HG03469 (cell line): ENCODE results near the gene HPCA.

ENCODE experiments used
- ATAC-seq: cut with Tn5 transposase; IDR thresholded peaks from one replicate; pipeline ENCODE4 v1.9.1; 2021; ENCODE audit warnings: mild to moderate bottlenecking, moderate library complexity, moderate number of reproducible peaks; ENCODE audit not compliant: unreplicated experiment

The HPCA gene

DNA sequence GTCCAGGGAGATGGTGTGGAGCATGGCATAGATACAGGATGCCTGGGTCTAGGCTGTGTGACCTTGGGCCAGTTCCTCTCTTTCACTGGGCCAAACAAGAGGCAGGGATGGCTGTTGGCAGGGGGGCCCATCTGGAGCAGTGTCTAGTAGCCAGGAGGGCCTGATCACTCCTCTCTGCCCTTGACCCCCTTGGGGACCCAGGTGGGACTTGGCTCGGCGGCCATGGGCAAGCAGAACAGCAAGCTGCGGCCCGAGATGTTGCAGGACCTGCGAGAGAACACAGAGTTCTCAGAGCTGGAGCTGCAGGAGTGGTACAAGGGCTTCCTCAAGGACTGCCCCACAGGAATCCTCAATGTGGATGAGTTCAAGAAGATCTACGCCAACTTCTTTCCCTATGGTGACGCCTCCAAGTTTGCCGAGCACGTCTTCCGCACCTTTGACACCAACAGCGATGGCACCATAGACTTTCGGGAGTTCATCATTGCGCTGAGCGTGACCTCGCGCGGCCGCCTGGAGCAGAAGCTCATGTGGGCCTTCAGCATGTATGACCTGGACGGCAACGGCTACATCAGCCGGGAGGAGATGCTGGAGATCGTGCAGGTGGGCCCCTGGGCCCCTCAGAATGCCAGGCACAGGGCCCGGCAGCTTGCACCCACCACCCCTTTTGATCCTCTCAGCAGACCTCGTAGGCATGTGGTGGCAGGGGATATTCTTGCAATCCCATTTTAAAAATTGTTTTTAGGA lies 2.6 kb downstream of the HPCA start:
- ATAC-seq, result no peak

DNA sequence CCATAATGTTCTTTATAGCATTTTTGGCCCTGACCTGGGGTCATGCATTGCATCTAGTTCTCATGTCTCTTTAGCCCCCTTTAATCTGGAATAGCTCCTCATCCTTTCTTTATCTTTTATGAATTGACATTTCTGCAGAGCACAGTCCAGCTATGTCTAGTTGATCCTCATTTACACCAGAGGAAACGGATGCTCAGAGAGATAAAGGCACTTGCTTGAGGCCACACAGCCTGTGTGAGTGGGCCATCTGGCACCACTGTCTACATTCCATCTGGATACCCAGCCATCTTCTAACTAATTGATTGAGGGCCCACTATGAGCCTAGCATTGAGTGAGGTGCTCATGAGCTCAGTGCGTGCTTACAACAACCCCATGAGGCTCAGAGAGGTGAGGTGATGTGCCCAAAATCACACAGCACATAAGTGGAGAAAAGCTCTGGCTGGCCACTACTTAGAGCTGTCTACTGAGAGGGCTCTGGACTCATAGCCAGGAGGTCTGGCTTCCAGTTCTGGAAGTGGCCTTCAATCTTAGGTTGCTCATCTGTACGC lies 3.5 kb downstream of the HPCA start:
- ATAC-seq, result no peak

DNA sequence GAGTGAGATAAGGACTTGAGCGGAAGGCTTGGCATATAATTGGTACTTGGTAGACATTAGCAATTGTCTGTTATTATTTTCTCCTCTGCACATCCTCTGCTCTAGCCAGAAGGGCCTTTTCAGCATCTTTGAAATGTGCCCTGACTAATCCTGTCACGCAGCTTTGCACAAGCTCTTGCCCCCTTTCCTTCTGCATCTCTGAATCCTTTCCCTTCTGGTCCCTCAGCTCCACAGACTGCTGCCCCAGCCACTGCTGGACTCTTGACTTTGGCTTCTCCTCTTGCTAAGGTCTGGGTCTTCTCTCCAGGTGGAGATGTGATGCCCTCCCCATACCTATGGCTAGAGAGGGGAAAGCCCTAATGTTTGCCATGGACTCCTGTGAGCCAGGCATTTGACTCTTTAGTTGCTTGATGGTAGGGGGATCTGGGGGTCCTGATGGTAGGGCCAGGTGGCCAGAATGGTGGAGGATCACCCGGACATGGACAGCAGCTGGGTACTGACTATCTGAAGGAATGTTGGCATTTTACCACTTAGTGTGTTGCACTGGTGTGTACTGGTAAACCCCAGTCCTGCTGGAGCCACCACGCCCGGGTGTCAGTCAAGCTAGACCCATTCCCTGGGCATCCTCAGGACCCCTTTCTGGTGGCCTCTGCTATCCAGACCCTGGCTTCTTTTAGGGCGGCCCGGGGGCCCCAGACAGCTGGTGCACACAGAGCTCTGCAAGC lies 4.4 kb downstream of the HPCA start:
- no peak for ATAC-seq

DNA sequence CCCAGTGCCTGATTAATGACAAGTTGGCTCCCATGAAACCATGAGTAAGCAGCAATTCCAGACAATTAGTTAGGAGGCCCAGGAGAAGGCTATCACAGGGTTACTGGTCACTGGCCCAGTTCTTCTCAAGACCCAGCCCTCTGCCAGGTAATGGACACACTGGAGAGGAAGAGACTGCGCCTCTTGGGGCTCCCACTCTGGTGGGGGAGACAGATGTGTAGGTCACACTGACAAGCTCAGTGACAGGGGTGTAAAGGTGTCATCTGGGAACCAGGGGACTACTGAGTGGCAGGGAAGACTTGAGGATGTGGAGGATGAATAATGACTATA lies 4.9 kb downstream of the HPCA start:
- ATAC-seq, result no peak

DNA sequence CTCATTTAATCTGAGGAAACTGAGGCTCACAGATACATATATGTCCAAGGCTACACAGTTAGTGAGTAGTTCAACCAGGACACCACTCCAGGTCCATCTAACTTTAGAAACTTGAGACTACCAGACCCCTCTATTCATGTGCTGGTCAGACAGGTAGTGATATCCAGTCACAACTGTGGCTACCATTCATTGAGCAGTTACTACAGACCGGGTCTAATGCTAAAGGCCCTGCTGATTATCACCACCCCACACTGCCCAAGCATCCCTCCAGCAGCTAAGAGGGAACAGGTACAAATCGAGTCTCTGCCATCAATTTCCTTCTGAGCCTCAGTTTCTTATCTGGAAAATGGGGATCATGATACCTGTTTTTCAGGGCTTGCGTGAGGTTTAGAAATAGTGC lies 5.3 kb downstream of the HPCA start:
- ATAC-seq, result no peak

DNA sequence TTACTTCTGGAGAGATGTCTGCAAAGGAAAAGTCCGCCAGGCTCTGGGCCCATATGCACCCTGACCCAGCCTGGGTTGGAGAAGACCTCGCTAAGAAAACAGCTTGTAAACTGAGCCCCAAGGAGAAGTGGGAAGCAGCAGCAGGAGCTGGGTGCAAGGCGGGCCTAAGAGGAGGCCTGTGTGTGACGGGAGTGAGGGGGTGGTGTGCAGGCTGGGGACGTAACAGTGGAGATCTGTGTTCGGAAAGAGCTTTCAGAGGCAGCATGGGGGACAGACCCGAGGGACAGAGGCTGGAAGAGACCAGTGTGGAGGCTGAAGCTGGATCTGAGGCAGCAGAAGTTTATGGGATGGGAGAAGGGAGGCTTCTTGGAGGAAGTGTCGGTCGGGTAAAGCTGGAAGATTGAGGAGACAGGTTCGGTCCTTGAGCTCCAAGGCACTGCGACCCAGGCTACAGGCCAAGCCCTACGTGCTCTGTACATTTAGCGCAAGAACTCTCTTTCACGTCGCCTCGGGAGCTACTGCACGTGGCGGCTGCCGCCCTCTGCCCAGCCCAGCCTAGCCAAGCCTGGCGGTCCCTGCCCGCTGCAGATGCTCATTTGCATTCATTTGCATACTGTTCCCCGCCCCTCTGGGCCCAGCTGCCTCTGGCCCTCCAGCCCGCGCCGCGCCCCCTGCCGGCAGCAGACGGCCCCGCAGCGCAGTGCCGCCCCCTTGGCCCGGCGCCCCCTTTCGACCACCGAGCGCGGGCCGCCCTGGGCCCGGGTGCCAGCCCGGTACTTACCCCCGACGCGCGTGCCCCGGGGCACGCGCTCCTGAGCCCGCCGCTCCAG lies 6.3 kb downstream of the HPCA start:
- no peak for ATAC-seq

DNA sequence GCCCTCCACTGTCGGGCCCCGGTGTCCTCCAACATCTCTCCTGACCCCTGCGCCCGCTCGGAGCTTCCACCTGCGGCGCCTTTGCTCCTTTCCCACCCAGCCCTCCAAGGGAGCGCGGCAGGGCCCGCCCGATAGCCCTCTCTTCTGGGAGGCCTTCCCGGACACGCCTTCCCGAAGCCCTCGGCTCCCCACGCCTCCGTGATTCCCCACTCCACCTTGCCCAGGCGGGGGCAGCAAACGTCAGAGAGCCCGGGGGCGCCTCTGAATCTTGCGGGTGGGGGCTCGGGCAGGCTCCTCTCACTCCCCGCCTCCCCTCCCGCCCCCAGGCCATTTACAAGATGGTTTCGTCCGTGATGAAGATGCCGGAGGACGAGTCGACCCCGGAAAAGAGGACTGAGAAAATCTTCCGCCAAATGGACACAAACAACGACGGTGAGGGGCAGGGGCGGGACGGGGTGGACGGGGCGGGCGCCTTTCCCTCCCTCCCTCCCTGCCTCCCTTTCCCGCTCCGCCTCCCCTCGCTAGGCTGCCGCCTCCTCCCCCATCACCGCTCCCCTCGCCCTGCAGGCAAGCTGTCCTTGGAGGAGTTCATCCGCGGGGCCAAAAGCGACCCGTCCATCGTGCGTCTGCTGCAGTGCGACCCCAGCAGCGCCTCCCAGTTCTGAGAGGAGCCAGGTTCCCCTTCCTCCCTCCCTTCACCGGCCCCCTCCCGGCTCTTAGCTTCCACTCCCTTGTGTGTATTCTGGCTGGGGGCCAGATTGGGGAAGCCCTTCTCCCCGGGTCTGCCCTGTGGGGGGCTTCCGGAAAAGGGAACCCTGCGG lies 7.1 kb downstream of the HPCA start:
- no peak for ATAC-seq

DNA sequence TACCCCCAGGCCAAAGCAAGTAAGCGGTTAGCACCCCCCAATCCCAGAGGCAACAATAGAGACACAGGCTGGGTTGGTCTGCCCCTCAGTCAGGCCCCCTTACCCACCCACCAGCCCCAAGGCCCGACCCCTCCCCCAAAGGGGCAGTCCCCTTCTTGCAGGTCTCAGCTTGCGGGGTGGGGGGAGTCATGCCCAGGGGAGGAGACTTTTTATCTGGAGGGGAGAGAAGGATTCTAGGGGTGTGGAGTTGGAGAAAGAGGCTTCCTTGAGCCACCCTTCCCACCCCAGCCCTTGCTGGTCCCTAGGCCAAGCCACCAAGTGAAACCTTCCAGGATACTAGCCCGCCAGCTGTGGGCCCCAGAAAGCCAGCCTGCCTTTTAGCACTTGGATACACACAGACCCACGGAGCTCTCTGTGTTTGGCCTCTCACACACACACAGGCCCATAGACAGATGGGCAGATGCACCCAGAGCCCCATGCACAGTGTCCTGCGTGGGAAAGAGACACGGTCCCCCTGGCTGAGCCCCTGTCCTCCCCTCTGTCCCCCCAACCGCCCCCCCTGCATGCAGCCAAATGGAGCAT lies 7.8 kb downstream of the HPCA start:
- ATAC-seq, result no peak

DNA sequence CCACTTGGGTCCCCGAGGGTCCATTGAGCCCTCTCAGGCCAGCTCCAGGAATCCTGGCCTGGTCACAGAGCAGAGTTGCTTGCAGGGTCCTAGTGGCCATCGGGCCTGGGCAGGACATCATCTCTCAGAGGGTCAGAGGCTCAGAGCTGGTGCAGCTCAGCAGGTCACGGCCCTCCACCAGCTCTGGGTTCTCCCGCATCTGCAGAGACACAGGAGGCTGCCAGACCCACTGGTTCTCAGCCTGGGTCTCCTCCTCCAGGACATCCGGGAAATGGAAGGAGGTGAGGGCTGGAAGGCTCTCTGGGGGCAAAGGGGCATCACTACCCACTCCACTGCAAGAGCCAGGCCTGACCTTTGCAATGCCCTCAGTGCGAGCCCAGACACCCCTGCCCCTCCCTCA lies 8.4 kb downstream of the HPCA start:
- no peak for ATAC-seq

DNA sequence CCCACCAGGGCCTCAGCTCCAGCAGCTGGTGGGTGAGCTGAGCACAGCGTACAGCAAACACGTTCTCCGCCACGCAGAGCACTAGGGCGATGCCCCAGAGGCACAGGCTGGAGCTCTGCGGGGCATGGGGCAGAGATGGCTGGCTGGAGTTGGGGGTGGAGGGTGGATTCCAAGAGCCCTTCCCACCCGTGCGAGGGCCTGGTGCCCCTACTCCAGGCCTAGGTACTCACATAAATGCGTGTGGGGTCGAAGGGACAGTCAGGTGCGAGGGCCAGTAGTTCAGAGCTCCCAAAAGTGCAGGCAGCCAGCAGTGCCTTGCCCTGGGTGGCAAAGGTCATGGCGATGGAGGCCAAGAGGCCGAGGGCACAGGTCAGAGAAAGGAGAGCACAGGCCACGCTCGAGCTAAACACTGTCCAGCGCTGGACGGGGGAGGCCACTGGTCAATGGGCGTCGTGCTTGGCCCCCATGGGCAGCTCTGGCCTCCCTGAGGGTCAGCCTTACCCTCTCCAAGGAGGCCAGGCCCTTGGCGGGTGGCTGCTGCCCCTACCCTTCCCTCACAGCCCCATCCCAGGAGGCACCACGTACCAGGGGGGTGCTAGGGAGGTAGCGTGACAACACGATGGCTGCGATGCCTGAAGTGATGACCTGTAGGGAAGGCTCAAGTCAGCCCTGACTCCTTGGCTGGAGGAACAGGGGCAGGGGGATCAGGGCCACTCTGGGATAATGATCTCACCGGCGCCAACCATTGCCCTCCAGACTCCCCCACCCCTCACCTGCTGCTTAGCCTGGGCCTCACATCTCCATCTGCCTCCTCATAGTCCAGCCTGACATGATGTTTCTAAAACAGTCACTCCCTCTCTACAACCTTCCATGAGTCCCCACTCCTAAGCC lies 9.3 kb downstream of the HPCA start:
- ATAC-seq, result no peak

DNA sequence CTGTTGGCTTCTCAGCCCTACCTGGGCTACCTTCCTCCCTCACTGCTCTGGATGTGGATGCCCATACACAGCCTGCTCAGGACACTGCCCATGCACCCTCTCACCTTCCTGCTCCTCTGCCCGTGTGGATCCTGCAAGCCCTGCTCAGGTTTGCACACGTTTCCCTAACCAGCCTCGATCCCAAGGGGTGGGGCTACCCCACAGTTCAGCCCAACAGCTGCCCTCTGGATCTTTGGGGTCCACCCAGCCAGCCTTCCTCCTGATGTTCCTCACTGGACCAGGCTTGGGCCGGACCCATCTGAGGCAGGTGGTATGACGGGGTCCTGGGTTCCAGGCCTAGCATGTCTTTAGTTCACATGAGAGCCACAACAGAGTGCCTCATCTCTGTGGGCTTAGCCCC lies 10.2 kb downstream of the HPCA start:
- no peak for ATAC-seq

DNA sequence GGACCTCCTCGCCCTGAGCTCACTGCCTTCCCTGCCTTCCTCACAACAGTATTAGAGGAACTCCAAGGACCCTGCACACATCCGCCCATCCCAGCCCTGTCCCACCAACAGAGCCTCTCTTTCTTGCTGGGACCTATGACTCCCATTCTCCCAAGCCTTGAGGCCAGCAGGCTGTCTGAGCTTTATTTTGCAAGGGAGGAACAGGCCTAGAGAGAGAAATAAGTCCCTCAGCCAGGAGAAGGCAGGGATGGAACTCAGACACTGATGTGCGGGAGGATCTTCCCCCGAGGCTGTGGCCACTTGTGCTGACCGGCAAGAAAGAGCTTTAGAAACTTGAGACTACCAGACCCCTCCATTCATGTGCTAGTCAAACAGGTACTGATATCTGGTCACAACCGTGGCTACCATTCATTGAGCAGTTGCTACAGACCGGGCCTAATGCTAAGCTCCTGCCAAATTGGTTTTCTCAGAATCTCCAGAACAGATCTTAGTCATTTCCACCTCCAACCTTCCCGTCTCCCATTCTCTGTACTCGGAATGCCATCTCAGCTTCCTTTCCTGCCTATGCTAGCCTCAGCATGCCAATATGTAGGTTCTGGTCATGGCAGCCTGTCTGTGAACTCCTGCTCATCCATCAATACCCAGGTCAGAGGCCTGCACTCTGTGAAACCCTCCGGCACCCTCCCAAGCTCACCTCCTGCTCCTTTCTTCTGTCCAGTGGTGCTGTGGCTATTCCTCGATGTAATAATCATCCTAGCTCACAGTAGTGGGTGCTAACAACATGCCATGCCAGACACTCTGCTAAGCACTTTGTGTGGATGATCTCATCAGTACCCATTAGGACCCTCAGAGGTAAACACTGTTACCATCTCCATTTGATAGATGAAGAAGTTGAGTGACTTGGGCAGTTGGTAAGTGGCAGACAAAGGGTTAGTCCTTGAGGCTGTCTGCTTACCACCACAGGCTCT lies 11.1 kb downstream of the HPCA start:
- no peak for ATAC-seq

DNA sequence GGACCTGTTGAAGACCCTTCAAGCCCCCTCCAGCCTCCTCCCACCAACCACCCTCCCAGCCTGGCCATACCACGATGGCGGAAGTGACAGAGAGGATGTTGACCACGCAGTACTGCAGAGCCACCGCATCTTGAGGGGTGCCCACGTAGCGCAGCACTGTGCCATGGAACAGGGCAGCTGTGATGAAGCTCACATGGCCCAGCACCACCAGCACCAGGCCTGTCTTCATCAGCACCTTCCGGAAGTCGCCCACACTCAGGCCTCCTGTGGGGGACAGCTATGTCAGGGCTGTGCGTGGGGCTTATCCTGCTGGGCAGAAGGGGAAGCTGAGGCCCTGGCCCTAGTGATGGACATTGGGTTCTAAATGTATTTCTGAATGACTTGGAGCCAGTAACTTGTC lies 11.8 kb downstream of the HPCA start:
- no peak for ATAC-seq

DNA sequence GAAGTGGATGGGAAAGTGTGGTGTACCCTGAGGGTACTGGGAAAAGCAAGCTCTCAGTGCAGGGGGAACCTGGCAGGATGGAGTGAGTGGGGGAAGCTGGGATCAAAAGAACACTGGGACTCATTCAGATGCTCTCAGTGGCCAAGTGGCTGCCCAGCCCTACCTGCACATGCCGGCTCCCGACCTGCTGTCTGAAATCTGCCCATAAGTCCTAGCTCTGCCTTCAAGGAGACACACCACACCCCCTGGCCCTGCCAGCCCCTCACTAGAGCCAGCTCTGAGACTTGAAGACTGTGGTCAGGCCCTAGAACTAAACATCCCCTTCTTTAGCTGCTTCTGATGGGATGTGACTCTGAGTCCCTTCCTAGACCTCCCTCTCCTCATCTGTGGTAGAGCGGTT lies 12.7 kb downstream of the HPCA start:
- ATAC-seq, result no peak

DNA sequence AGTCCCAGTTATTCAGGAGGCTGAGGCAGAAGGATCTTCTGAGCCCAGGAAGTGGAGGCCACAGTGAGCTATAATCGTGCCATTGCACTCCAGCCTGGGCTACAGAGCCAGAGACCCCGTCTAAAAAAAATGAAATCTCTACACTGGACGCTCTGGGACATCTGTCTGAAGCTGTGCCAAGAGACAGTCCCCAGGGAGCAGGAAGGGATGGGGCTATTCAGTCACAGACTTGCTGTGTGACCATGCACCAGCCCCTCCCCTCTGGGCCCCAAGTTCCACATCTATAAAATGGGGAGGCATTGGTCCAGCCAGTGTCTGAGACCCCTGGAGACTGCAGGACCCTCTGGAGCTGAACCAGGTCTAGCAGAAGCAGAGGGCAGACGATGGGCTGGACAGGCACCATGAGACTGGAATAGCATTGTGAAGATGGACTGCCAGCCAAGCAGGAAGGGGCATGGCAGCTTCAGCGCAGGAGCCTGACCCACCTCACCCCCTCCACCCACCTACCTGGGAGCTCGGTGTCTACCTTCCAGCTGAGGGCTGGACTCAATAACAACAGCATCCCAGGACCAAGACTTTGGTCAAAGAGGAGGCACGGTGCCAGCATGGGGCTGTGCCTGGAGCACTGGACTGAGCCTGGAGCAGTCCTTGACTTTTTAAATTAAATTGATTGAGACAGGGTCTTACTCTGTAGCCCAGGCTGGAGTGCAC lies 13.4 kb downstream of the HPCA start:
- no peak for ATAC-seq

DNA sequence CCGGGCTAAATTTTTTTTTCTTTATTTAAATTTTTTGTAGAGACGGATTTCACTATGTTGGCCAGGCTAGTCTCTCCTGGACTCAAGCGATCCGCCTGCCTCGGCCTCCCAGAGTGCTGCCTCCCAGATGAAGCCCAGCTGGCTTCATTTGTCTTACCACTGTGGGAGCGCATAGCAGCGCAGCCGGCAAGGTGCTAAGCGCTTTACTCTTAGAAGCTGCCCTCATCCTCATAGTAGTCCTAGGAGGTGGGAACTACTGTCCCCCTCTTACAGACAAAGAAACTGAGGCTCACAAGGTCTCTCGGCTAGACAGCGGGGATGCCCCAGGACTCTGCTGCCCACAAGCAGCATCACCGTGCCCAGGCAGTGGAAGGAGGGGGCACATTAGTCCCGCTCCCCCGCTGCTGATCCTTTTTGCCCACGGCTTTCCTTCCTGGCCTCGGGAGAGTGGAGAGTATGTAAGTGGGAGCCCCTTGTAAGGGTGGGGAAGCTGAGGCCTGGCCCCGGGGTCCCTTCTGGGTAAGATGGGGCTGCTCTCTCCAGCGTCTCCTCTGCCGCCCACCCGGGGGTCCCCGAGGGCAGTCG lies 14.2 kb downstream of the HPCA start:
- no peak for ATAC-seq
